Stimulated activated effector memory CD8-positive, alpha-beta T cell treated with anti-CD3 and anti-CD28 coated beads, Interleukin-12 subunit alpha, Interleukin-12 subunit beta, amount 100 ng/mL, for 72 hours (primary cell): Measurements from ENCODE around the gene ZNF76.
A peak's percentile ranks its signal among the peaks of the same experiment; 100 is the strongest.
"Not testable (repeated sequence)": the region's sequence is repeated elsewhere in the genome, so short reads cannot be mapped to it uniquely, and the experiment has no call there.

Source experiments
- ATAC-seq: fragments of 150-1000 bp; cut with Tn5 transposase; 2 replicates; pipeline ENCODE4 v1.10.0; 2021
- DNase-seq, 2 donors: peaks; one replicate each; pipeline ENCODE4 v3.0.0; 2021 to 2022; ENCODE audit warnings: low spot score in 2 of 2
- H3K27ac Mint-ChIP-seq: one replicate; pipeline ENCODE4 v1.8.0; 2022; ENCODE audit warnings: mild to moderate bottlenecking, mixed read lengths
- H3K36me3 Mint-ChIP-seq: one replicate; pipeline ENCODE4 v1.8.0; 2022; ENCODE audit warnings: mild to moderate bottlenecking, mixed read lengths
- H3K4me1 Mint-ChIP-seq: one replicate; pipeline ENCODE4 v1.8.0; 2022; ENCODE audit warnings: mixed read lengths
- H3K4me3 Mint-ChIP-seq: one replicate; pipeline ENCODE4 v1.8.0; 2022; ENCODE audit warnings: mild to moderate bottlenecking, mixed read lengths
- H3K9me3 Mint-ChIP-seq: one replicate; pipeline ENCODE4 v1.8.0; 2022; ENCODE audit warnings: mixed read lengths

The ZNF76 gene

DNA sequence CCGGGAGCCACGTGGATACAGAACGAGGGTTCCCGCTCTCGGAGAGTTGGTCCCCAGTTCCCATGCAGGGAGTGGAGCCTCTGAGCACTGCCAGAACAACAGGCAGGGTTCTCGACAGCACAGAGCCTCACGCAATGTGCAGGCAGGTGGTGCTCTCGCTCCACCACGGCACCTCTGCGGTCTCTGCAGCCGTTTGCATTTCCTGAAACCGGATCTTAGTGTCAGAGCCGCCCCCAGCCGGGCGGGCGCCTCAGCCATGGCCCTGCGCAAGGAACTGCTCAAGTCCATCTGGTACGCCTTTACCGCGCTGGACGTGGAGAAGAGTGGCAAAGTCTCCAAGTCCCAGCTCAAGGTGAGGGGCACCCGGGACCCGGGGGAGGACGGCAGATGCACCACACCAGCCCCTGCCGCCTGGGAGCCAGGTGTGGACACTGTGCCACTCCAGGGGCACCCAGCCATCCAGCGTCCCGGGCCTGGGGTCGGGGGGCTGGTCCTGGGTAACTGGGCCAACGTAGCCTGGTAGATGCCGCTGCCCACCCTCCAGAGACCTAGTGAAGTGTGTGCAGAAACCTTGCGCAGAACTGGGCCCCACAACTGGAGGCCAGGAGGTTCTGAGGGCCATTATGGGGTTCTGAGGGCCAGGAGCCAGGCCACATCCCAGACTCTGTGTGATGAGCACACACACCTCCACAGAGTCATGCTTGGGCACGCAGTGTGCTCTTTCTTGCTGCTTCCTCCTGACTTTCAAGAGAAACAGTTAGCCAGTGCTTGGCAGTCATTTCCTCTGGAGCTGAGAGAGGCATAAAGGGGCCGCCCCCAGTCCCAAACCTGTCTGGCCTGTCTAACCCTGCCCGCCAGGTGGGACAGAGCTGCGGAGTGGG lies 38.3 kb downstream of the ZNF76 start, which contains the start of gene DEF6:
Gene DEF6, plus strand, starts transcription at position 218 of the 881 bp plus-strand sequence. Its CDS starts 39 bp downstream, at position 257.
- Mint-ChIP-seq H3K9me3 (no peaks in the 10 kb centered on the region), H3K4me3 (peak within 1 kb of the TSS; percentile 73), H3K27ac (peak within 1 kb of the TSS; percentile 89), H3K4me1 (peaks cover 50% of the 10 kb centered on the region), H3K36me3 (peaks cover 51% of the 10 kb centered on the region)
- ATAC-seq (peak; percentile 90), DNase-seq (peak; percentile 71 to 89)

- H3K27ac Mint-ChIP-seq = peak overlapping the region; percentile 89
- H3K9me3 Mint-ChIP-seq = no peaks in the 10 kb centered on the region
- H3K4me3 Mint-ChIP-seq = peak overlapping the region; percentile 73
- DNase-seq (peak in 1 of 2 donors; percentile 62), ATAC-seq (no peak)
- H3K36me3 Mint-ChIP-seq = peaks cover 53% of the 10 kb centered on the region
- peaks cover 58% of the 10 kb centered on the region for H3K4me1 Mint-ChIP-seq
Measured at GRCh38 chr6:35298625-35299140, 39.1 kb downstream of the ZNF76 start.

GRCh38 chr6:35299674-35300073 lies 40.1 kb downstream of the ZNF76 start:
- H3K4me3 Mint-ChIP-seq = peak overlapping the region; percentile 73
- no peaks in the 10 kb centered on the region for H3K9me3 Mint-ChIP-seq
- H3K4me1 Mint-ChIP-seq = peaks cover 62% of the 10 kb centered on the region
- ATAC-seq = no peak
- peak overlapping the region; percentile 89 for H3K27ac Mint-ChIP-seq
- DNase-seq = no peak
- peaks cover 53% of the 10 kb centered on the region for H3K36me3 Mint-ChIP-seq

DNA sequence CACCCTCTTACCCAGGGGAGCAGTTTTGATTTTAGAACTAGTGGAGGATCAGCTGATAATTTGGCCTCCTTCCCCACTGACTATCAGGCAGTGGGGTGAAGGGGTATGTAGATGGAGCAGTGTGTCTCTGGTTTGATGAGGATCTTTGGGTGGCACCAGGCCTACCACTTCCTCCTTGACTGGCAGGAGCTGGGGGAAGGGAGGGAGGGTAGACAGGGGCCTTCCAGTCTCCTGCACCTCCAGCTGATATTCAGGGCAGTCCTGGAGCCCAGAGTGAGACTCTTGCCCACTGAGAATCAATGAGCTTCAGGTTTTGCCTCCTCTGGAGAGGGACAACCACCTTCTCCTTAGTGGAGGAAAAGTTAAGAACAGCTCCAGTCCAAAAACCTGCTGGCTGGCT lies 41.3 kb downstream of the ZNF76 start:
- ATAC-seq = no peak
- Mint-ChIP-seq H3K4me1 (peaks cover 62% of the 10 kb centered on the region), H3K9me3 (no peaks in the 10 kb centered on the region), H3K4me3 (peak overlapping the region; percentile 73), H3K27ac (peak overlapping the region; percentile 89), H3K36me3 (peaks cover 51% of the 10 kb centered on the region)
- DNase-seq = no peak

DNA sequence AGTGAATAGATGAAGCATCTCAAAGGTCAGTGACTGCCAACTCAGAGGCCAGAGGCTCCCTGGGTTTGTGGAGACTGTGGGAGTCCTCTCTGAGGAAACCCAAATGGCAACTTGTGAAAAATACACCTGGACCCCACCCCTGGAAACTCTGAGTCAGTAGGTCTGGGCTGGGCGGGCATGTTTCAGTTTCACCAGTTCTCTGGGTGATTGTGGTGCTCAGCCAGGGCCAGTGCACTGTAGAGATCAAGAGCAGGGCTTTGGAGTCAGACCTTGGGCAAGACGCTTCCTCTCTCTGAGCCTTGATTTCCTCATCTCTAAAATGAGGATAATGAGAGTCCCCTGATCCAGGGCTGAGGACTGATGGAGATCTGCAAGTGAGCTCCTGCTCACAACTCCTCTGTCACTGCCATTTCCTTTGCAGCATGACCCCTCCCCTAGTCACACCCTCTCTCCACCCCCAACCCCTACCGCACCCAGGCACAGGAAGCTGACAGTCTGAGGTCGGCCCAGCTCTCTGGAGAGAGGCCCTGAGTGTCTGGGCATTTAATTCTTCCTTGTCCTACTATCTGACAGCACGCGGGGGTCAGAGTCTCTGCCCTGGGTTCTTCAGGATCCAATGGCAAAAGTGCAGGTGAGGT lies 43.2 kb downstream of the ZNF76 start:
- Mint-ChIP-seq H3K27ac (peak overlapping the region; percentile 89), H3K9me3 (no peaks in the 10 kb centered on the region), H3K4me3 (peak overlapping the region; percentile 79), H3K4me1 (peaks cover 63% of the 10 kb centered on the region), H3K36me3 (peaks cover 64% of the 10 kb centered on the region)
- ATAC-seq = peak; percentile 90
- peak; percentile 68 to 91 for DNase-seq

- Mint-ChIP-seq H3K36me3 (peaks cover 77% of the 10 kb centered on the region), H3K9me3 (no peaks in the 10 kb centered on the region), H3K27ac (peak overlapping the region; percentile 89), H3K4me1 (peaks cover 66% of the 10 kb centered on the region), H3K4me3 (peak overlapping the region; percentile 79)
- no peak for ATAC-seq
- no peak for DNase-seq
Measured at GRCh38 chr6:35304299-35304698, 44.8 kb downstream of the ZNF76 start.

DNA sequence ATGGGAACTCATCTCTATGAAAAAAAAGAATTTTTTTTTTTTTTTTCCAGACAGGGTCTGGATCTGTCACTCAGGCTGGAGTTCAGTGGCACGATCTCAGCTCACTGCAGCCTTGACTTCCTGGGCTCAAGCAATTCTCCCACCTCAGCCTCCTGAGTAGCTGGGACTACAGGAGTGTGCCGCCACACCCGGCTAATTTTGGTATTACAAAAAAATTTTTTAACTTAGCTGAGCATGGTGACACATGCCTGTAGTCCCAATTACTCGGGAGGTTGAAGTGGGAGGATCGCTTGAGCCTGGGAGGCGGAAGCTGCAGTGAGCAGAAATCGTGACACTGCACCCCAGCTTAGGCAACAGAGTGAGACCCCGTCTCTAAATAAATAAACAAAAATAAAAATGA lies 45.6 kb downstream of the ZNF76 start:
- no peaks in the 10 kb centered on the region for H3K9me3 Mint-ChIP-seq
- H3K36me3 Mint-ChIP-seq = peaks cover 81% of the 10 kb centered on the region
- H3K27ac Mint-ChIP-seq = no peak overlapping the region
- H3K4me1 Mint-ChIP-seq = peaks cover 66% of the 10 kb centered on the region
- ATAC-seq (no peak), DNase-seq (no peak)
- no peak overlapping the region for H3K4me3 Mint-ChIP-seq

DNA sequence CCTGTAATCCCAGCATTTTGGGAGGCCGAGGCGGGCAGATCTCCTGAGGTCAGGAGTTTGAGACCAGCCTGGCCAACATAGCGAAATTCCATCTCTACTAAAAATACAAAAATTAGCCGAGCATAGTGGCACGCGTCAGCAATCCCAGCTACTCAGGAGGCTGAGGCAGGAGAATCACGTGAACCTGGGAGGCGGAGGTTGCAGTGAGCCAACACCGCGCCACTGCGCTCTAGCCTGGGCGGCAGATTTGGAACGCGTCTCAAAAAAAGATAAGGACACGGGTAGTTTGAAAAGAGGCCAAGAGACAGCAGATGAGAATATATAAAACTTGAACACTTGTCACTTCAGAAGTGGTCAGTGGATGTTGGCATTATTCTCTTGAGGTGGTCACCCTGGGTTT lies 47.6 kb downstream of the ZNF76 start:
- Mint-ChIP-seq H3K27ac (peak overlapping the region; percentile 60), H3K4me1 (peaks cover 71% of the 10 kb centered on the region), H3K36me3 (peaks cover 88% of the 10 kb centered on the region)
- ATAC-seq, DNase-seq, H3K4me3 Mint-ChIP-seq, H3K9me3 Mint-ChIP-seq: not testable (repeated sequence)

DNA sequence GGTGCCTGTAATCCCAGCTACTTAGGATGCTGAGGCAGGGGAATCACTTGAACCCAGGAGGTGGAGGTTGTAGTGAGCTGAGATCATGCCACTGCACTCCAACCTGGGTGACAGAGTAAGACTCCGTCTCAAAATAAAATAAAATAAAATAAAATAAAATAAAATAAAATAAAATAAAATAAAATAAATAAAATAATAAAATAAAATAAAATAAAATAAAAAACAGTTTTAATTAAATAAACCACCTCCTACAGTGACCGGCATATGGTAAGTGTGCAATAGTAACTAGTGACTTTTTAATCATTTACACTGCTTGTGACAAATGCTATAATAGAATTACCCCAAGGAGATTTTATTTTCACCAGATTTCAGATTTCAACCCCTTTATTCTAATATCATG lies 49.0 kb downstream of the ZNF76 start:
- peak overlapping the region; percentile 96 for H3K27ac Mint-ChIP-seq
- H3K4me3 Mint-ChIP-seq, DNase-seq, H3K9me3 Mint-ChIP-seq, ATAC-seq: not testable (repeated sequence)
- H3K36me3 Mint-ChIP-seq = peaks cover 88% of the 10 kb centered on the region
- peaks cover 71% of the 10 kb centered on the region for H3K4me1 Mint-ChIP-seq

GRCh38 chr6:35309611-35310264 lies 50.2 kb downstream of the ZNF76 start:
- H3K4me1 Mint-ChIP-seq = peaks cover 70% of the 10 kb centered on the region
- peaks cover 88% of the 10 kb centered on the region for H3K36me3 Mint-ChIP-seq
- ATAC-seq (no peak), DNase-seq (no peak)
- H3K9me3 Mint-ChIP-seq = no peaks in the 10 kb centered on the region
- peak overlapping the region; percentile 65 for H3K4me3 Mint-ChIP-seq
- H3K27ac Mint-ChIP-seq = peak overlapping the region; percentile 96

DNA sequence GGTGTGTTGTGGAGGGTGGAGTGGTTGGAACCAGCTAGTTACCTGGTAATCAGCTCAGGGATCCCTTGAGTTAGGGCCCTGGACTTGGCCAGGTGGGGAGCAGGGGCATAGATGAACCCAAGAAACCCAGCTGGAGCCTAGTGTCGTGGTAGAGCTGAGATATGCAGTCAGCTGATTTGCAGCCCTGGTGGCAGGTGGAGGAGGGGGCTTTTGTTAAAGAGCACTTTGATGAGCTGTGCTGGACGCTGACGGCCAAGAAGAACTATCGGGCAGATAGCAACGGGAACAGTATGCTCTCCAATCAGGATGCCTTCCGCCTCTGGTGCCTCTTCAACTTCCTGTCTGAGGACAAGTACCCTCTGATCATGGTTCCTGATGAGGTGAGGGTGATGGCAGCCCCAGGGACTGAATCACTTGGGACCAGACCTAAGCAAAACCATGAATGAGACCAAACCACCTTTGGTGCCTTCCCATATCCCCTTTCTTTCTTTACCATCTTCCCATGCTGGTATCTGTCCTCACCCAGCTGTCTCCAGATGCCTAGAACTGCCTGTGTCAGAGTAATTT lies 50.8 kb downstream of the ZNF76 start:
- peaks cover 90% of the 10 kb centered on the region for H3K36me3 Mint-ChIP-seq
- peak; percentile 68 for ATAC-seq
- H3K27ac Mint-ChIP-seq = peak overlapping the region; percentile 96

GRCh38 chr6:35311390-35312075 lies 52.0 kb downstream of the ZNF76 start:
- DNase-seq (peak in 1 of 2 donors; percentile 77), ATAC-seq (peak; percentile 80)
- peak overlapping the region; percentile 65 for H3K4me3 Mint-ChIP-seq
- peaks cover 90% of the 10 kb centered on the region for H3K36me3 Mint-ChIP-seq
- H3K27ac Mint-ChIP-seq = peak overlapping the region; percentile 96
- H3K4me1 Mint-ChIP-seq = peaks cover 75% of the 10 kb centered on the region
- no peaks in the 10 kb centered on the region for H3K9me3 Mint-ChIP-seq

More for the DNA sequence above, 50.8 kb downstream of the ZNF76 start:
- Mint-ChIP-seq H3K9me3 (no peaks in the 10 kb centered on the region), H3K4me3 (peak overlapping the region; percentile 65), H3K4me1 (peaks cover 75% of the 10 kb centered on the region)
- no peak for DNase-seq

GRCh38 chr6:35312076-35312800 lies 52.7 kb downstream of the ZNF76 start:
- no peaks in the 10 kb centered on the region for H3K9me3 Mint-ChIP-seq
- ATAC-seq = no peak
- H3K4me1 Mint-ChIP-seq = peaks cover 74% of the 10 kb centered on the region
- DNase-seq = no peak
- peak overlapping the region; percentile 65 for H3K4me3 Mint-ChIP-seq
- peaks cover 90% of the 10 kb centered on the region for H3K36me3 Mint-ChIP-seq
- peak overlapping the region; percentile 96 for H3K27ac Mint-ChIP-seq

DNA sequence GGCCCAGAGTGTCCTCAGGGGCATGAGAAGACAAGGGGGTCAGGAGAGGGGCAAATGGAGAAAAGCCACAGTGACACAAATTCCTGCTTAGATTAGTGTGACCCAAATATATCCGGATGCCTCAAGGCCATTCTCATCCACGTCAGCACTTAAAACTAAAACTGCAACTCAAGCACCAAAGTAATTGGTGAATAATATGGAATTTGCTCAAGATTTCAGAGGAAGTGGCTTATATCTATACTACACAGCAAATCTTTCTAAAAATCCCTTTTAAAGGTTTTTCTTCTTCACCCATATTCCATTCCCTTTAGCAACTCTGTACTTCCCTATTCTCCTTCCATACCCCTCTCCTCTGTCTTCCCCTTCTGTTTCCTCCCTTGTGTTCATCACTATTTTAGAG lies 53.3 kb downstream of the ZNF76 start:
- H3K27ac Mint-ChIP-seq = peak overlapping the region; percentile 96
- peaks cover 90% of the 10 kb centered on the region for H3K36me3 Mint-ChIP-seq
- H3K4me1 Mint-ChIP-seq = peaks cover 74% of the 10 kb centered on the region
- ATAC-seq = no peak
- H3K9me3 Mint-ChIP-seq = no peaks in the 10 kb centered on the region
- no peak for DNase-seq
- H3K4me3 Mint-ChIP-seq = peak overlapping the region; percentile 65
